HG03575 (cell line): Measurements from ENCODE around the gene CYP1B1.

Source experiments
- ATAC-seq: cut with Tn5 transposase; IDR thresholded peaks from one replicate; pipeline ENCODE4 v1.9.1; 2021; ENCODE audit not compliant: unreplicated experiment, insufficient number of reproducible peaks, low FRiP score; ENCODE audit errors: extremely low read depth

Gene CYP1B1

GRCh38 chr2:38079116-38080052 is 3.4 kb upstream of the CYP1B1 start:
- no peak for ATAC-seq

- no peak for ATAC-seq
These were observed 1.4 kb upstream of the CYP1B1 start for GRCh38 chr2:38077431-38077769.

- no peak for ATAC-seq
These were observed 919 bp upstream of the CYP1B1 start for GRCh38 chr2:38076710-38077430.

- ATAC-seq, result no peak
These were observed 280 bp upstream of the CYP1B1 start for GRCh38 chr2:38076152-38076709.

GRCh38 chr2:38074764-38075506 is 1.0 kb downstream of the CYP1B1 start:
- ATAC-seq, result no peak

GRCh38 chr2:38074058-38074763 is 1.7 kb downstream of the CYP1B1 start:
- no peak for ATAC-seq

- no peak for ATAC-seq
These were observed 2.5 kb downstream of the CYP1B1 start for GRCh38 chr2:38073211-38074057.

GRCh38 chr2:38070438-38070837 is 5.5 kb downstream of the CYP1B1 start:
- ATAC-seq, result no peak

GRCh38 chr2:38068234-38068633 is 7.7 kb downstream of the CYP1B1 start:
- no peak for ATAC-seq

- ATAC-seq, result no peak
These were observed 9.4 kb downstream of the CYP1B1 start for GRCh38 chr2:38066421-38067115.

- ATAC-seq, result no peak
These were observed 10.3 kb downstream of the CYP1B1 start for GRCh38 chr2:38065502-38066135.

- no peak for ATAC-seq
These were observed 11.0 kb downstream of the CYP1B1 start for GRCh38 chr2:38064801-38065501.

- no peak for ATAC-seq
These were observed 15.5 kb downstream of the CYP1B1 start for GRCh38 chr2:38060236-38061018.

GRCh38 chr2:38057651-38058410 is 18.1 kb downstream of the CYP1B1 start:
- no peak for ATAC-seq

- ATAC-seq, result no peak
These were observed 19.7 kb downstream of the CYP1B1 start for GRCh38 chr2:38056216-38056615.
